GM19324 (cell line): ENCODE measurements around the gene PHKA2.

Experiments used
- ATAC-seq: cut with Tn5 transposase; IDR thresholded peaks from one replicate; pipeline ENCODE4 v1.9.1; 2021; ENCODE audit warnings: mild to moderate bottlenecking, moderate library complexity; ENCODE audit not compliant: unreplicated experiment, low FRiP score

Gene PHKA2

GRCh38 chrX:18973527-18974192 is 10.3 kb downstream of the PHKA2 start:
- ATAC-seq, result no peak

GRCh38 chrX:18971506-18971905 is 12.4 kb downstream of the PHKA2 start:
- no peak for ATAC-seq

GRCh38 chrX:18970465-18970864 is 13.4 kb downstream of the PHKA2 start:
- ATAC-seq, result no peak

GRCh38 chrX:18966624-18967023 is 17.3 kb downstream of the PHKA2 start:
- ATAC-seq, result no peak

- no peak for ATAC-seq
These were observed 19.0 kb downstream of the PHKA2 start for GRCh38 chrX:18964901-18965300.

- no peak for ATAC-seq
These were observed 19.9 kb downstream of the PHKA2 start for GRCh38 chrX:18964026-18964425.

GRCh38 chrX:18962329-18962728 is 21.6 kb downstream of the PHKA2 start:
- no peak for ATAC-seq

- ATAC-seq, result no peak
These were observed 22.2 kb downstream of the PHKA2 start for GRCh38 chrX:18961686-18962085.

GRCh38 chrX:18956303-18957032 is 27.4 kb downstream of the PHKA2 start:
- no peak for ATAC-seq

GRCh38 chrX:18955676-18956075 is 28.2 kb downstream of the PHKA2 start:
- ATAC-seq, result no peak

GRCh38 chrX:18951032-18951431 is 32.9 kb downstream of the PHKA2 start:
- no peak for ATAC-seq

GRCh38 chrX:18949944-18950301 is 34.0 kb downstream of the PHKA2 start:
- no peak for ATAC-seq

GRCh38 chrX:18949291-18949943 is 34.5 kb downstream of the PHKA2 start:
- no peak for ATAC-seq

- ATAC-seq, result no peak
These were observed 37.3 kb downstream of the PHKA2 start for GRCh38 chrX:18946611-18947010.

- no peak for ATAC-seq
These were observed 37.8 kb downstream of the PHKA2 start for GRCh38 chrX:18946157-18946556.

- no peak for ATAC-seq
These were observed 38.4 kb downstream of the PHKA2 start for GRCh38 chrX:18945483-18945882.

GRCh38 chrX:18944482-18944881 is 39.4 kb downstream of the PHKA2 start:
- no peak for ATAC-seq

GRCh38 chrX:18941896-18942295 is 42.0 kb downstream of the PHKA2 start:
- ATAC-seq, result no peak

- ATAC-seq, result no peak
These were observed 45.2 kb downstream of the PHKA2 start for GRCh38 chrX:18938710-18939109.

GRCh38 chrX:18937173-18937572 is 46.7 kb downstream of the PHKA2 start:
- no peak for ATAC-seq

- ATAC-seq, result no peak
These were observed 48.0 kb downstream of the PHKA2 start for GRCh38 chrX:18935893-18936292.

- ATAC-seq, result no peak
These were observed 49.2 kb downstream of the PHKA2 start for GRCh38 chrX:18934708-18935107.
